ENCODE measurements around the gene TCF23.
"Not testable (repeated sequence)": the region's sequence is repeated elsewhere in the genome, so short reads cannot be mapped to it uniquely, and the experiment has no call there.

Gene TCF23

DNA sequence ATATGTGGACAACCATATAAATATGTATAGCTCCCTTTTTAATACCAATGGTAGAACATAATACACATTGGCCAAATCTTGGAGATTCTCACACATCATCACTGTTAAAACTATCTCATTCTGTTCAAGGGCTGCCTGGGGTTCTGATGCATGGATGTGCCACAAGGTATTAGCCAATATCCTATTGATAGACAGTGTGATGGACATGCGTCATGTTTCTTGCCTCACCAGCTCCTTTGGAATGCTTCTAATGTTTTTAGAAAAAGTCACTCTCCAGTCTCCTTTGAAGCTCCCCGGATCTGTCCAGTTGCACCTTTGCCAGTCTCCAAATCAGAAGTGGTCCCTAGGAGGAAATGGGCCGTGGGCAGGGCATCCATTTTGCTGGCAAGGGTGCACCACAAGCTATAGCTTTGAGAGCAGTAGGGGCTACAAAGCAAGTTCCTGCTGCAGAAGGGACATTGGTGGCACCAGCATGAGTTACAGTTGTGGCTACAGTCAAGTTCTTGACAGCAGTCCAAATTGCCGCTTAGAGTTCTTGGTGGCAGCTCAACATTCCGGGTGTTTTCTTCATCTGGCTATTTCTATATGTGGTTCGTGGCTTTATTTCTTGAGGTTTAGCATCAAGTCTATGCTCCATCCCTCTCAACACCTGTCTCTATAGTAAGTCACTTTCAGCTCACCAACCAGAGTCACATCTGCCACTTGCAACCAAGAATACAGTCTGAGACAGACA, 38.0 kb downstream of the TCF23 start:
- DNase-seq (ENCODE audit: low spot score), result no peak
- TF ChIP-seq, protein P1, sequence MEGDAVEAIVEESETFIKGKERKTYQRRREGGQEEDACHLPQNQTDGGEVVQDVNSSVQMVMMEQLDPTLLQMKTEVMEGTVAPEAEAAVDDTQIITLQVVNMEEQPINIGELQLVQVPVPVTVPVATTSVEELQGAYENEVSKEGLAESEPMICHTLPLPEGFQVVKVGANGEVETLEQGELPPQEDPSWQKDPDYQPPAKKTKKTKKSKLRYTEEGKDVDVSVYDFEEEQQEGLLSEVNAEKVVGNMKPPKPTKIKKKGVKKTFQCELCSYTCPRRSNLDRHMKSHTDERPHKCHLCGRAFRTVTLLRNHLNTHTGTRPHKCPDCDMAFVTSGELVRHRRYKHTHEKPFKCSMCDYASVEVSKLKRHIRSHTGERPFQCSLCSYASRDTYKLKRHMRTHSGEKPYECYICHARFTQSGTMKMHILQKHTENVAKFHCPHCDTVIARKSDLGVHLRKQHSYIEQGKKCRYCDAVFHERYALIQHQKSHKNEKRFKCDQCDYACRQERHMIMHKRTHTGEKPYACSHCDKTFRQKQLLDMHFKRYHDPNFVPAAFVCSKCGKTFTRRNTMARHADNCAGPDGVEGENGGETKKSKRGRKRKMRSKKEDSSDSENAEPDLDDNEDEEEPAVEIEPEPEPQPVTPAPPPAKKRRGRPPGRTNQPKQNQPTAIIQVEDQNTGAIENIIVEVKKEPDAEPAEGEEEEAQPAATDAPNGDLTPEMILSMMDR (IDR thresholded peaks at IDR 0.05; ENCODE audit: extremely low read depth, missing control alignments), result no peak

DNA sequence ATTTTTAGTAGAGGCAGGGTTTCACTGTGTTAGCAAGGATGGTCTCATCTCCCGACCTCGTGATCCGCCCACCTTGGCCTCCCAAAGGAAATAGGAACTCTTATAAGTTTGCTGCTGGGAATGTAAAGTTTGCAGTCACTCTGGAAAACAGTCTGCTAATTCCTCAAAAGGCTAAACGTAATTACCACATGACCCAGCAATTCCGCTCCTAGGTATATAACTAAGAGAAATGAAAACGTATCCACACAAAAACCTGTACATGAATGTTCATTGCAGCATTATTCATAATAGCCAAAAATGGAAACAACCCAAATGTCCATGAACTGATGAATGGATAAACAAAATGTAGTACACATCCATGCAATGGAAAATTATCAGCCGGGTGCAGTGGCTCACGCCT, 41.2 kb downstream of the TCF23 start:
- DNase-seq (ENCODE audit: low spot score), result no peak
- TF ChIP-seq, protein P1 (IDR thresholded peaks at IDR 0.05; ENCODE audit: extremely low read depth, missing control alignments), result no peak

DNA sequence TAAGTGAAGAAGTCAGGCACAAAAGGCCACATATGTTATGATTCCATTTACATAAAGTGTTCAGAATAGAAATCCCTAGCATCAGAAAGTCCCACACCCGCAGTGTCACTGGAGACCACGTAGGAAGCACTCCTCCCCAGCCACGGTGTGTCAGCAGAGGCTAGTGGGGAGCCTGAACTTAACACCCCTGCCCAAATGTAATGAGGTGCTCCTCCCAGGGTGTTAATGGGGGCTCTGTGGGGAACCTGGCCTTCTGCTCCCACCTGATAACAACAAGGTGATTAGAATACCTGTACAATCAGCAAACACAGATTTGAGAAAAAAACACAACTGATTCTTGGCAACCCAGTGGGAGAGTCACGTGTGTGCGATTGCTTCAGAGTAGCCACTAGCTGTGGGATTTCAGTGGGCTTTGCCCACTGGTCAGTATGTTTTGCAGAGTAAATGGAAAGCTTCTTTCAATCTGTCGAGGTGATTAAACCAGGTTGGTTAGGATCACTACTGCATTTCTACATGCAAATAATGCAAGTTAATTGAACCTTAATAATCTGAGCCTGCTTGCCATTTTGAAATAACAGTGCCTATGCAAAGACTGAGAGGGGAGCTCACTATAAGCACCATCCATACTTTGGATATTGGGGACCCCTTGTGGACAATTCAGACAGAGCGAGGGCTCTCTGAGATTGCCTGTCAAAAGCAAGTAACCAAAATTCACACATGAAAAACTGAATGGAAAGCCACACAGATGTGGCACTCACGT, 42.4 kb downstream of the TCF23 start:
- TF ChIP-seq, protein P1 (IDR thresholded peaks at IDR 0.05; ENCODE audit: extremely low read depth, missing control alignments), result peak; percentile 25

DNA sequence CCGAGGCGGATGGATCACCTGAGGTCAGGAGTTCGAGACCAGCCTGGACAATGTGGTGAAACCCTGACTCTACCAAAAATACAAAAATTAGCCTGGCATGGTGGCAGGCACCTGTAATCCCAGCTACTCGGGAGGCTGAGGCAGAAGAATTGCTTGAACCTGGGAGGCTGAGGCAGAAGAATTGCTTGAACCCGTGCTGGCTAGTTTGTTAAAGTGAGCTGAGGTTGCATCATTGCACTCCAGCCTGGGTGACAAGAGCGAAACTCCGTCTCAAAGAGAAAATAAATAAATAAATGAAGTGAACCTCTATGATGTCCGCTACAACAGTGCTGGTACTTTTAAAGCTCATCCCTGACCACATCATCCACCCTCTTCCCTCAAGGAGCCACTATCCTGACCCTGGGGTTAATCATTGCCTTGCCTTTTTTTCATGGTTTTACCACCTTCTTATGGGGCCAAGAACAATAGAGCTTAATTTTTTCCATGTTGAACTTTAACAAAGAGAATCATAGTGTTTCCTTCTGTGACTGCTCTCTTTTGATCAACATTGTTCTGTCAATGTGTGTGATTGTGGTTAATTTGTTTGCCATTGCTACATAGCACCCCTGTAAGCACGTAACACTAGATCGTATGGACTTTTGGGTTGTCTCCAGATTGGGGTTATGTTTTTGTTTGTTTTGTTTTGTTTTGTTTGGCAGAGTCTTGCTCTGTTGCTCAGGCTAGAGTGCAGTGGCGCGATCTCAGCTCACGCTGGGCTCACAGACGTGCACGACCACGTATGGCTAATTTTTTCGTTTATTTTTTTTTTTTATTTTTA, 45.9 kb downstream of the TCF23 start:
- TF ChIP-seq, protein P1 (IDR thresholded peaks at IDR 0.05; ENCODE audit: extremely low read depth, missing control alignments), result no peak
- no peak for DNase-seq (ENCODE audit: low spot score)

More for the DNA sequence above, 42.4 kb downstream of the TCF23 start:
- peak; percentile 60 for DNase-seq (ENCODE audit: low spot score)

DNA sequence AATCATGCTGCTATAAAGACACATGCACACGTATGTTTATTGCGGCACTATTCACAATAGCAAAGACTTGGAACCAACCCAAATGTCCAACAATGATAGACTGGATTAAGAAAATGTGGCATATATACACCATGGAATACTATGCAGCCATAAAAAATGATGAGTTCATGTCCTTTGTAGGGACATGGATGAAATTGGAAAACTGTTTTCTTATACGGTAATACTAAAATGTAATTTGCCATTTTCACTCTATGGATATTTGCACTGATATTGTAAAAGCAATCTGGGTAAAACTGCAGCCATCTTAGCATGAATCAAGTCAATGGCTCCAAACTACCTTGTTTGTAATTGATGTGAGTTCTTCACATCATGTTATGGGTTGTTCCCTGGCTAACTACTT, 47.0 kb downstream of the TCF23 start:
- not testable (repeated sequence) for DNase-seq (ENCODE audit: low spot score)

DNA sequence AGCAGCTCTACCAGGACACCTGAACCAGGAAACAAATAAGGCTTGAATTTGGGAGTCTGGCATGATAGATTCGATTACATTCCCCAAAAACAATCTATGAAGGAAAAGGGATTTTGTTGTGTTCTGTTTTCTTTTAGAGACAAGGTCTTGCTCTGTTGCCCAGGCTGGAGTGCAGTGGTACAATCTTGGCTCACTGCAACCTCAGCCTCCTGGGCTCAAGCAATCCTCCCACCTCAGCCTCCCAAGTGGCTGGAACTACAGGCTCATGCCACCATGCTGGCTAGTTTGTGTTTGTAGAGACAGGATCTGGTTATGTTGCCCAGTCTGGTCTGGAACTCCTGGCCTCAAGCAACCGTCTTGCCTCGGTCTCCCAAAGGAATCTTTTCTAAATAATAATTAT, 49.3 kb downstream of the TCF23 start:
- DNase-seq (ENCODE audit: low spot score), result not testable (repeated sequence)

DNA sequence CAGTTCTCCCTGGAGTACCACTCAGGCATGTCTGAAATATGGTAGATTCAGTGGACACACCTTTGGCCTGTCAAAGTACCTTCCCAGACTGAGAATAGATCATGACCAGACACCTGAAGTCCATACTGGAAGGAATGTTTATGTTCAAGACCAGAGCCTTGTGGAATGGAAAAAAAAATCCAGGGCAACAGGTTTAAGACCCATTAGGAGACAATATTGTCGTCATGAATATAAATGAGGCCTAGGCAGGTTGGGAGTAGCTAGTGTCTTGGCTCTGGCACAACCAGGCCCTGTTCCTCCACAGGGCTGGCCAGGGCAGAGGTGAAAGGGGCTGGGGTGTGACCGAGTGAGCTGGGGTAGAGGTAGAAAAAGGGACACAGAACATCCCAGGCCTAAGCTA, 49.8 kb downstream of the TCF23 start:
- no peak for DNase-seq (ENCODE audit: low spot score)
- TF ChIP-seq, protein P1 (IDR thresholded peaks at IDR 0.05; ENCODE audit: extremely low read depth, missing control alignments), result no peak

DNA sequence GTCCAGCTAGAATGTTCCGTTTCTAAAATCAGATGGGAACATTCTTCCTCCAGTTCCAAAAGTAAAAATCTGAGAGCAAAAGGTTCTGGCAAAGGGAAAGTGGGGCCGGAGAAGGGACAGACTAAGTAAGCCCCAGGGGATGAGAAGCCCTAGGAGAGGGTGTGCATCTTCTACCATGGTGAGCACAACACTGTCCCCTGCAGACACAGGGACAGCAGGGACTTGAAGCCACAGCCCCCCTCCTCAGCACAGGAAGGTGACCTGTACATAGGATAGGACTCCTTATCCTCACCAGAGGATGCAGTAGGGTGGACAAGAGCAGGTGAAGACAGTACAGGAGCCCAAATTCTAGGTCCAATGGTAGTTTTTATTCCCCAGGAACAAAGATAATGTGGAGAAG, 50.4 kb downstream of the TCF23 start:
- TF ChIP-seq, protein P1 (IDR thresholded peaks at IDR 0.05; ENCODE audit: extremely low read depth, missing control alignments), result no peak
- DNase-seq (ENCODE audit: low spot score), result no peak
